Astrocyte of the cerebellum (primary cell): ENCODE measurements around the gene STAT1.

Source experiments
- DNase-seq: peaks from one replicate; pipeline ENCODE4 v3.0.0-alpha.2; 2011; ENCODE audit warnings: low read depth
- H3K4me3 ChIP-seq: 2 replicates; pipeline ENCODE4 v1.5.1; 2011; ENCODE audit warnings: mild to moderate bottlenecking, low read depth, low read length, moderate library complexity
- CTCF ChIP-seq: IDR thresholded peaks from 2 replicates; pipeline ENCODE4 v1.5.1; 2012; ENCODE audit warnings: low read length, low read depth, moderate library complexity, mild to moderate bottlenecking; ENCODE audit errors: missing control alignments
- in situ Hi-C: cut with HindIII; loops from 2 replicates; pipeline ENCODE4 v1.10.0; 2017; ENCODE audit warnings: low sequenced_read_pairs

Gene STAT1

GRCh38 chr2:191010887-191011885, 2.8 kb downstream of the STAT1 start:
- in situ Hi-C loops, result no loop called here
- DNase-seq, result no peak
- H3K4me3 ChIP-seq, result no peak overlapping the region
- no peak for TF ChIP-seq CTCF

- in situ Hi-C loops, result no loop called here
- H3K4me3 ChIP-seq, result no peak overlapping the region
- DNase-seq, result no peak
- TF ChIP-seq CTCF, result no peak
Observed at GRCh38 chr2:191009541-191010374, 4.2 kb downstream of the STAT1 start.

GRCh38 chr2:191008286-191008685, 5.7 kb downstream of the STAT1 start:
- TF ChIP-seq CTCF, result no peak
- in situ Hi-C loops, result no loop called here
- no peak for DNase-seq
- H3K4me3 ChIP-seq, result no peak overlapping the region

GRCh38 chr2:191006997-191007783, 6.8 kb downstream of the STAT1 start:
- in situ Hi-C loops, result no loop called here
- no peak for DNase-seq
- no peak for TF ChIP-seq CTCF
- no peak overlapping the region for H3K4me3 ChIP-seq

GRCh38 chr2:191006297-191006696, 7.7 kb downstream of the STAT1 start:
- in situ Hi-C loops, result no loop called here
- TF ChIP-seq CTCF, result no peak
- H3K4me3 ChIP-seq, result no peak overlapping the region
- DNase-seq, result no peak
